ENCODE measurements around the gene ATP6V1G1. TPM values are rescaled to one million over a fixed set of nuclear protein-coding genes. Genes with fewer than 3 reads are reported as not detected.

Gene ATP6V1G1
- total RNA-seq, 1 experiment from 2014 or later = 113 TPM

- Histone ChIP-seq H3K4me1 (ENCODE audit: low read length) (no peaks in the 10 kb centered on the region), H3K36me3 (ENCODE audit: insufficient read depth, low read length) (peaks cover 14% of the 10 kb centered on the region), H3K4me2 (ENCODE audit: low read depth, low read length, poor library complexity, severe bottlenecking) (no peak overlapping the region), H2AFZ (ENCODE audit: low read length) (no peak overlapping the region), H3K27ac (ENCODE audit: low read length) (no peak overlapping the region), H4K20me1 (ENCODE audit: insufficient read depth, low read depth, low read length) (no peaks in the 10 kb centered on the region), H3K9ac (ENCODE audit: low read length) (no peak overlapping the region), H3K79me2 (ENCODE audit: low read length) (no peaks in the 10 kb centered on the region), H3K4me3 (ENCODE audit: low read length) (no peak overlapping the region), H3K27me3 (ENCODE audit: low read length) (no peaks in the 10 kb centered on the region), H3K9me3 (ENCODE audit: low read length) (no peaks in the 10 kb centered on the region), H3K9me2 (replicated peaks; ENCODE audit: insufficient read depth, low read length) (no peaks in the 10 kb centered on the region)
- DNase-seq = peak; percentile 31
Measured at GRCh38 chr9:114633438-114634089, 46.0 kb downstream of the ATP6V1G1 start.

- Histone ChIP-seq H2AFZ (ENCODE audit: low read length) (no peak overlapping the region), H3K36me3 (ENCODE audit: insufficient read depth, low read length) (peaks cover 8% of the 10 kb centered on the region), H3K9ac (ENCODE audit: low read length) (no peak overlapping the region), H3K27me3 (ENCODE audit: low read length) (no peaks in the 10 kb centered on the region), H3K9me3 (ENCODE audit: low read length) (no peaks in the 10 kb centered on the region), H3K4me2 (ENCODE audit: low read depth, low read length, poor library complexity, severe bottlenecking) (no peak overlapping the region), H3K4me1 (ENCODE audit: low read length) (no peaks in the 10 kb centered on the region), H3K27ac (ENCODE audit: low read length) (no peak overlapping the region), H3K9me2 (replicated peaks; ENCODE audit: insufficient read depth, low read length) (no peaks in the 10 kb centered on the region), H3K79me2 (ENCODE audit: low read length) (no peaks in the 10 kb centered on the region), H4K20me1 (ENCODE audit: insufficient read depth, low read depth, low read length) (no peaks in the 10 kb centered on the region), H3K4me3 (ENCODE audit: low read length) (no peak overlapping the region)
- DNase-seq = peak; percentile 35
Measured at GRCh38 chr9:114634387-114634786, 46.8 kb downstream of the ATP6V1G1 start.

DNA sequence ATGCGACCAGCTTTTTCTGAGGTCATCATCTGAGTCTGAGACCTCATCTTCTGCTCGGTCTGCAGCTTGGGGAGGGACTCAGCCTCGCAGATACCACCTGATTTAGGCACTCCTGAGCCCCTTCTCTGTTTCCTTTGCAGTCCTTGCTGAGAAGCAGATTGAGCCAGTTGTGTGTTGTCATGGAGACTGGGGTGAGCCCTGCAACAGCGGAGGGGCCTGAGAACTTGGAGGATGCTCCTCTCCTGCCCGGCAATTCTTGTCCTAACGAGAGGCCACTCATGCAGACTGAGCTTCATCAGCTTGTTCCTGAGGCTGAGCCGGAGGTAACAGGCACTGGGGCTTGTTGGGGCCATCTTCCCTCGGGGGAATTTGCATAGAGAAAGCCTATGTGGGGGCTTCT, 50.8 kb downstream of the ATP6V1G1 start:
- no peak overlapping the region for H2AFZ ChIP-seq (ENCODE audit: low read length)
- H4K20me1 ChIP-seq (ENCODE audit: insufficient read depth, low read depth, low read length) = no peaks in the 10 kb centered on the region
- no peaks in the 10 kb centered on the region for H3K79me2 ChIP-seq (ENCODE audit: low read length)
- H3K9me3 ChIP-seq (ENCODE audit: low read length) = no peaks in the 10 kb centered on the region
- no peaks in the 10 kb centered on the region for H3K4me1 ChIP-seq (ENCODE audit: low read length)
- DNase-seq = peak; percentile 29
- H3K9me2 ChIP-seq (replicated peaks; ENCODE audit: insufficient read depth, low read length) = no peaks in the 10 kb centered on the region
- H3K4me2 ChIP-seq (ENCODE audit: low read depth, low read length, poor library complexity, severe bottlenecking) = no peak overlapping the region
- no peak overlapping the region for H3K27ac ChIP-seq (ENCODE audit: low read length)
- H3K27me3 ChIP-seq (ENCODE audit: low read length) = no peaks in the 10 kb centered on the region
- no peak overlapping the region for H3K9ac ChIP-seq (ENCODE audit: low read length)
- H3K4me3 ChIP-seq (ENCODE audit: low read length) = no peak overlapping the region
- H3K36me3 ChIP-seq (ENCODE audit: insufficient read depth, low read length) = peaks cover 3% of the 10 kb centered on the region

DNA sequence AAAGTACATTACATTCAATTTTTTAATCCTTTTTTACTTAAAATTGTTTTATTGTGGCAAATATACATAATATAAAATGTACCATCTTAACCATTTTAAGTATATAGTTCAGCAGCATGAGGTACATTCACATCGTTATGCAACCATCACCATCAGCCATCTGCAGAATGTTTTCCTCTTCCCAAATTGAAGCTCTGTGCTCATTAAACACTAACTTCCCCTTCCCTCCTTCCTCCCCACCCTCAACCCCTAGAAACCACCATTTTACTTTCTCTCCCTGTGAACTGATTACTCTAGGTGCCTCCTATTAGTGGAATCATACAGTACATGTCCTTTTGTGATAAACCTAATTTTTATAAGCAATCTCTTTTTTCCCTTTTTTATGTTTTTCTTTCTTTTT, 54.4 kb downstream of the ATP6V1G1 start:
- no peak overlapping the region for H3K4me3 ChIP-seq (ENCODE audit: low read length)
- H3K9me2 ChIP-seq (replicated peaks; ENCODE audit: insufficient read depth, low read length) = no peaks in the 10 kb centered on the region
- no peak overlapping the region for H3K4me2 ChIP-seq (ENCODE audit: low read depth, low read length, poor library complexity, severe bottlenecking)
- no peak for DNase-seq
- no peaks in the 10 kb centered on the region for H4K20me1 ChIP-seq (ENCODE audit: insufficient read depth, low read depth, low read length)
- H3K27me3 ChIP-seq (ENCODE audit: low read length) = no peaks in the 10 kb centered on the region
- no peak overlapping the region for H3K9ac ChIP-seq (ENCODE audit: low read length)
- no peak overlapping the region for H2AFZ ChIP-seq (ENCODE audit: low read length)
- H3K79me2 ChIP-seq (ENCODE audit: low read length) = no peaks in the 10 kb centered on the region
- no peaks in the 10 kb centered on the region for H3K4me1 ChIP-seq (ENCODE audit: low read length)
- no peak overlapping the region for H3K27ac ChIP-seq (ENCODE audit: low read length)
- H3K9me3 ChIP-seq (ENCODE audit: low read length) = no peaks in the 10 kb centered on the region
- H3K36me3 ChIP-seq (ENCODE audit: insufficient read depth, low read length) = peaks cover 11% of the 10 kb centered on the region

GRCh38 chr9:114643001-114643400, 55.4 kb downstream of the ATP6V1G1 start:
- no peak overlapping the region for H3K9ac ChIP-seq (ENCODE audit: low read length)
- H3K36me3 ChIP-seq (ENCODE audit: insufficient read depth, low read length) = peaks cover 8% of the 10 kb centered on the region; the same call in 1 of the 2 replicates
- no peaks in the 10 kb centered on the region for H3K79me2 ChIP-seq (ENCODE audit: low read length)
- H3K27ac ChIP-seq (ENCODE audit: low read length) = no peak overlapping the region
- H3K4me2 ChIP-seq (ENCODE audit: low read depth, low read length, poor library complexity, severe bottlenecking) = no peak overlapping the region
- H3K4me1 ChIP-seq (ENCODE audit: low read length) = no peaks in the 10 kb centered on the region
- peak; percentile 9 for DNase-seq
- no peaks in the 10 kb centered on the region for H3K9me3 ChIP-seq (ENCODE audit: low read length)
- H3K4me3 ChIP-seq (ENCODE audit: low read length) = no peak overlapping the region
- no peaks in the 10 kb centered on the region for H3K27me3 ChIP-seq (ENCODE audit: low read length)
- H4K20me1 ChIP-seq (ENCODE audit: insufficient read depth, low read depth, low read length) = no peaks in the 10 kb centered on the region
- H3K9me2 ChIP-seq (replicated peaks; ENCODE audit: insufficient read depth, low read length) = no peaks in the 10 kb centered on the region
- H2AFZ ChIP-seq (ENCODE audit: low read length) = no peak overlapping the region

- no peaks in the 10 kb centered on the region for H3K9me3 ChIP-seq (ENCODE audit: low read length)
- no peaks in the 10 kb centered on the region for H3K4me1 ChIP-seq (ENCODE audit: low read length)
- no peaks in the 10 kb centered on the region for H3K27me3 ChIP-seq (ENCODE audit: low read length)
- no peak overlapping the region for H3K9ac ChIP-seq (ENCODE audit: low read length)
- H3K79me2 ChIP-seq (ENCODE audit: low read length) = no peaks in the 10 kb centered on the region
- no peak for DNase-seq
- no peak overlapping the region for H3K4me2 ChIP-seq (ENCODE audit: low read depth, low read length, poor library complexity, severe bottlenecking)
- H3K9me2 ChIP-seq (replicated peaks; ENCODE audit: insufficient read depth, low read length) = no peaks in the 10 kb centered on the region
- no peaks in the 10 kb centered on the region for H4K20me1 ChIP-seq (ENCODE audit: insufficient read depth, low read depth, low read length)
- H3K27ac ChIP-seq (ENCODE audit: low read length) = no peak overlapping the region
- H3K36me3 ChIP-seq (ENCODE audit: insufficient read depth, low read length) = peaks cover 8% of the 10 kb centered on the region; the same call in 1 of the 2 replicates
- no peak overlapping the region for H3K4me3 ChIP-seq (ENCODE audit: low read length)
- no peak overlapping the region for H2AFZ ChIP-seq (ENCODE audit: low read length)
Measured at GRCh38 chr9:114643896-114644295, 56.3 kb downstream of the ATP6V1G1 start.

Small RNA genes lying within 50 kb of the gene (small RNA-seq; reads per million reads assigned to genes)
- not detected for gene RF00019

Other genes with a start within 250 kb of the ATP6V1G1 start
- 77.9 and 122 TPM in 2 replicates for gene AKNA, start 199.8 kb upstream of the ATP6V1G1 start, total RNA-seq (2014; rRNA removed; shearing (Covaris generic); ENCODE audit: low replicate concordance)
- gene WHRN, start 82.3 kb upstream of the ATP6V1G1 start, total RNA-seq (2014; rRNA removed; shearing (Covaris generic); ENCODE audit: low replicate concordance) = 0.30 and 0.76 TPM in 2 replicates
- gene TMEM268, start 23.5 kb downstream of the ATP6V1G1 start, total RNA-seq (2014; rRNA removed; shearing (Covaris generic); ENCODE audit: low replicate concordance) = 21.1 and 29.7 TPM in 2 replicates
- not detected in 2 replicates for gene TEX53, start 70.0 kb downstream of the ATP6V1G1 start, total RNA-seq (2014; rRNA removed; shearing (Covaris generic); ENCODE audit: low replicate concordance)
- not detected in 2 replicates for gene TEX48, start 94.4 kb downstream of the ATP6V1G1 start, total RNA-seq (2014; rRNA removed; shearing (Covaris generic); ENCODE audit: low replicate concordance)
- gene TNFSF15, start 218.3 kb downstream of the ATP6V1G1 start, total RNA-seq (2014; rRNA removed; shearing (Covaris generic); ENCODE audit: low replicate concordance) = 20.6 and 32.5 TPM in 2 replicates